Fibroblast of upper back skin (primary cell): ENCODE measurements around the gene CD46.

Experiments
- DNase-seq: peaks from one replicate; pipeline ENCODE4 v3.0.0-alpha.2; 2013

CD46 gene

DNA sequence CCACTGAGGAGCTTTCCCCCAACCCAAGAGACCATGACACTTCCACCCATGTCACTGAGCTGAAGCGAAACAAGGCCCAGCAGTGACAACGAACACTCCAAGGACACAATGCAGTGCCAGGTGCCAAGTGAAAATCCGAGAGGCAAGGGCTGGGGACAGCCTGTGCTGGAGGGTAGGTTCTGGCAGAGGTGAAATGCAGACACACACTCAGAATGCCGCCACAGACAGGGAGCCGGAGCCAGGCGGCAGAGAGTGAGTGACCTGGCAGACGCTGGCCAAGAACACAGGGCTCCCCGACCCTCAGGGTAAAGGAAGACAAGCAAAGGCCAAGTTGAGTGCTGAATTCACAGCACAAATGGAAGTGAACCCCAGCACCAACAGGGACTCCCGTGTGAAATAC lies 78.9 kb downstream of the CD46 start:
- no peak for DNase-seq

DNA sequence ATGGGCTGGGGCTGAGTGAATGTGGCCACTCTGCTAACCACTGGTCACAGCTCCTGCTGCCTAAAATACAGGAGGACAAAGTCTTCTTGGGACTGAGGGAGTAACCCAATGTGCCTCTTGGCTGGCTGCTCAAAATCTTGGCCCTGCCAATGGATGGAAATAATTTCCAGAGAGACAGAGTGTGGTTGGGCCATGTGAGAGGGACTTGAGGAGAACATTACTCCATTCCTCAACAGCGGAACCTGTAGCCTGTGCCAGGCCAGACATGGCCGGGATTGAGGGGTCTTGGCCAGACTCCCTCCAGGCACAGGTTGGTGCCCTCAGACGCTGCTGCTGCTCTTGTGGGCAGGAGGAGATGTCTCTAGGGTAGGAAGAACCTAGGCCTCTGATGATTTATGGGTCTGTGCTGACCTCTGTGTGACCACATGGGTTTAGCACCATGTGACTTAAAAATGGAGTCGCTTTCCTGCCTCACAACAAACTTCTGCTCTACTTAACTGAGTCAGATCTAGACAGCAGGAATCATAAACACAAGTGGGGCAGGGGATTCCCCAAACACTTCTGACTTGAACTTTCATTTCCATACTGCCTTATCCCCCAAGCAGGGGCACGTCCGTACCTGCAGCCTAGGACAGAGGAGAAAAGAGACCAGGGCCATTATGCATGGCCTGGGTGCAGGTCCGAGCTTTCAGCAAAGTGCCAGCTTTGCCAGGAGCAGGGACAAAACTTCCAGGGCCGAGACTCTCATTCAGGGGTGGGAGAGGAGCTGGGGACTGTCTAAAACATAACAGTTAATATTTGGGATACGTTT lies 79.9 kb downstream of the CD46 start:
- DNase-seq, result no peak

DNA sequence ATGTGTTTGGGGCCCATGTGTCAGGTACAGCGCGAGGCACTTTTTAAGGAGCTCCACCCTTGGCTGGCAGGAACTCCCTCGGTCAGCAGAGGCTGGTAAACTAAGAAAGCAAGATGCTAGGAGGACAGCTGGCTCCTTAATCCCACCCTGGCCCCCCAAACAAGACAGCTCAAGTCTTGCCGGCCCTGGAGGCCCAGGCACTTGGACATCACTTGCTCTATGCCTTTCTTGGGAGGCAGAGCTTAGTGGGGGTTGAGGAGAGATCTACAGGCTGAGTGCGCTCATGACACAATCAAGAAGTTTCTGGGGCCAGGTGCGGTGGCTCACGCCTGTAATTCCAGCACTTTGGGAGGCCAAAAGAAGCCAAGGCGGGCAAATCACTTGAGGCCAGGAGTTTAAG lies 80.9 kb downstream of the CD46 start:
- no peak for DNase-seq

DNA sequence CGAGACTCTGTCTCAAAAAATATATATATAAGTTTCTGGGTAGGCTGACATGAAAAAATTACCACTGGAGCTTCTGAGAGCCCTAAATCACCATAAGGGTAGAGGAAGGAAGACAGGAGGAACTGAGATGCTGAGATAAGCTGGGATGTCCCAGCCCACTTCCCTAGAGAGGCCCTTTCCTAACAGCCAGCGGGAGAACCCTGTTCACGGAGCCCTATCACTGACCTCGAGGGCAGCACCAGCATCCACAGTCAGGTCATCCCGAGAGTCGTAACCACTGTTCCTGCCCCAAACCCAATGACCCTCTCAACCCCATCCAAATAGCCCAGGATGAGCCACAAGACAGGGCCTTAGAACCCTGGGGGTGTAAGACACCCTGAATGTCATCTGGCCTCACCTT lies 81.5 kb downstream of the CD46 start:
- no peak for DNase-seq

DNA sequence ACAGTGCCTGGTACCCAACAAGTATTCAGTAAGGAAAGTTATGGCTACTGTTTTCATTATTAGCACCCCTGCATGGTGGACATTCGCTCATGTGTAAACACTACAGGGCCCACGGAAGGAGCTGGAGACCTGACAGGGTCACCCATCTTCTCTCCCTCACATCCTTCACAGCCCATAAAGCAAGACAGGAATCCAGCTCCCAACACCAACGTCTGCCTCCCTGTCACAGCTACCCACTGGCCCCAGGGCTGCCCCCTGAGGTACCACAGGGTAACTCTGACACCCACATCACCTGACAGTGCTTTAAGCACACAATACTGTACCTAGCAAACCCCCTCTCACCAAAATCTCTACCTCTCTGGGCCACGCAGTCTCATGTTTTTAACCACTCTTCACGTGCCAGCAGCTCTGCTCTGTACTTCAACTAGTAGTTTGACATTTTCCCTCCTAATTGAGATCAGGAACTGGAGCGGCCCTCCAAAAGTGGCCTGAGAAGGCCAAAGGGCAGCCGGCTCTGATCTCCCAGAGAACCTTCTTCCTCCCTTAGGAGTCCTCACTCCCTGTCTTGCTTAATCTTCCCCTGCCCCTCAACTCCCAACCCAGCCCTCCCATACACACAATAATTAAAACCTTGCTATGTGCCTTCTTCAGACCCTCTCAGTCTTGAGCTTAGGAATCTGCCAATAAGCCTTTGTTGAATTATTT lies 82.3 kb downstream of the CD46 start:
- DNase-seq, result no peak

DNA sequence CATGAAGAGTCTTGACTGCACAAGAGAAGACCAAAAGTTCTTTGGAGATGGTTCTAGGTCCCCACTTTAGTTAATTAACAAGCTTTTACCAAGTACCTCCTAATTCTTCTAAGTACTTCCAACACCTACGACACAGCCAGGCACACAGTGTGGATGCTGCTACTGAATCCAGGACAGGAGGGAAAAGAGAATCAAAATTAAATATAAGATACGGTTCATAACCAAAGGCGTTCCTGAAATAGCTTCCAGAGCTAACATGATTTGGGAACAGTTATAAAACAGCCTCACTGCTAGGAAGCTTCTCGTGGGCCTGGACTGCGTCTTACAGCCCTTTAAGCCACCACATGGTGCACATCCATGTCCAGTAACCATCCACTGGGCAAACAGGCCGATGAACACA lies 84.1 kb downstream of the CD46 start:
- no peak for DNase-seq

DNA sequence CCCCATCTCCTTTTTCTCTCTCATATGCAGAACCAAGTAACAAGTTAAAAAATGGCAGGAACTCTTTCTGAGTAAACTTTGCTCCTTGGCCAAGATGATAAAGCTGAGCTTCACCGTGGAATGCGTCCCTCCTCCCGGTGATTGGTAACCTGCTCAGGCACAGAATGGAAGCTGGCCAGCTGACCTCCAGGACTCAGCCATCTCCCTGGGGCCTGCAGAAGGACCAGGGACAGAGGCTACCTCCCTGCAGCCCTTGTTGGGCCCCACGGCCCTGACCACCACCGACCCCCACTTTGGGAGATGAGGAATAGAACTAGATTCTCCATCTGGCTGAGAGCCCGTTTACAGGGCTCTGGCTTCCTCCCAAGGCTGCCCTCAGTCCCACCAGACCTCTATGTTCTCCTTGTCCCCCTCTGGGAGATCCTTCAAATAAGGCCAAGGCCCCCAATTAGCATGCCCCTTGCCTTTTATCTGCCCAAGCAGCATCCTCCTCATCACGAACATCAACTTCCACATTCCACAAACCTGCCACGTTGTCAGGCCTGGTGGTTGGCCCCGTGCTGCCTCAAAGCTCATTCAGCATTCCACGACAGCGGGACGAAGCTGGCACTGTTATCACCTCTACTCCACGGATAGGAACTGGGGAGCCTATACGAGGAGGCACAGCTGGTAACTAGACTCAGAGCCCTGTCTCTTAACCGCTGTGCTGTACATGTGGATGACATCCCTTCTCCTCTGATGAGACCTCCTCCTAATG lies 84.9 kb downstream of the CD46 start:
- DNase-seq, result no peak

DNA sequence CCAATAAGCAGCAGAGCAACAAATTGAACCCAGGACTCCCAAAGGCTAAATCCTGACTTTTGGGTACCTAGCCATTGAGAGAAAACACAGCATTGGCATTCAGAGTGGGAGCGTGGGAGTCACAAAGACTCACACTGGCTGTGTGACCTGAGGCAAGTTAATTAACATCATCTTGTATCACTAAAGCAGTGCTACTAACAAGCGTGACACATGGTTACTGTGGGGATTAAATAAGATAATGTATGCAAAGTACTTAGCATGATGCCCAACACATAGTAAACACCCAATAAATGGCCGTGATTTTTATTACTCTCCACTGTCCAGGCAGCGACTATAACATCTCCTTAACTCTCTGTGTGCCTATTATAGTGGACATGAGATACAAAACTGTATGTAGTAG lies 85.8 kb downstream of the CD46 start:
- no peak for DNase-seq

DNA sequence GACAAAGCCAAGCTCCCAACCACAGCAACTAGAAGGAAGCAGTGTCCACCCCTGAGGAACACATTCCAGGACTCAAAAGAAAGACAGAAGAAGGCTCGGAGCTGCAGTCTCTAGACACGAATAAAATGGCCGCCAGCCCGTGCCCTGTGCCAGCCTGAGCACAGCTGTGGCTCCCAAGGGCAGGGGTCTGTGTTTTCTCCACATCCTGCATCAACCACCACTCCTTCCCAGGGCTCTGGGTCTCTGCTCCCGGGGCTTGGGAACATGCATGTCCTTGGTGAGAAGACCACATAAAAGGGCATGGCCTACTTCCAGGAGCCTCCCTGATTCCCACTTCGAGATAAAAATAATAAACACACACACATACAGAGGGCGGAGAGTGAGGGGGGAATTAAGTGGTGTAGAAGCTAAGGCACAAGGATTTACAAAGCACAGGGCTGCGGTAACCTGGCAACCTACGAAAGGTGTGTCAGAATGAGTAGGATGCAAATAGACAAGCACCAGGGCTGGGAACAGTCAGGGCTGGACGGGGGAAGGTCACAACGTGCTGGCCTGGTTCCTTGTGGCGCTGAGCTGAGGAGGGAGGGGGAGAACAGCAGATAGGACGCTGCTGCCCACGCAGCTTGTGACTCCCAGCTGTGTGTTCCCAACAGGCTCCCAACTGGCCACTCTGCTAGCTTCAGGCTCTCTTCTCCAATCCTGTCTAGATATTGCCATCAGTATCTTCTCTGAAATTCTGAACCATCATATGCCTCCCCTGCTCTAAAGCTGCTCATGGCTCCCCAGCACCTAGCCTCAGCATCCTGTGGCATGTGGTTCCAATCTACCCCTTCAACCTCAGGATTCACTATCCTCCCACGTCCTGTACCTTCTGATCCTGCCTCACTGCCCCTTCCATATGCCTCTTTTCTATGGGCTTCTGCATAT lies 86.6 kb downstream of the CD46 start:
- no peak for DNase-seq

DNA sequence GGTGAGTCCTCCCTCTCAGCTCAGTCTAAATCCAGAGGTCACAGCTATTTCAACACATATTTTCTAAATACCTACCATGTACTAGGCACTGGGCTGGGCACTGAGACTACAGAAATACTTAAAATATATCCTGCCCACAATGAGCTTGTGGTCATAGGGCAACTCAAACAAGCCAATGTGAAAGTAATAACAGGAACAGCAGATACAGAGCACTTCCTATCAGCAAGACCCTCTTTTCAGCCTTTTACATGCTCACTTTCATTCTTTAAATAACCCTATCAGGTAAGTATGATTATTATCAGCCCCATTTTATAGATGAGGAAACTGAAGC lies 87.2 kb downstream of the CD46 start:
- no peak for DNase-seq

DNA sequence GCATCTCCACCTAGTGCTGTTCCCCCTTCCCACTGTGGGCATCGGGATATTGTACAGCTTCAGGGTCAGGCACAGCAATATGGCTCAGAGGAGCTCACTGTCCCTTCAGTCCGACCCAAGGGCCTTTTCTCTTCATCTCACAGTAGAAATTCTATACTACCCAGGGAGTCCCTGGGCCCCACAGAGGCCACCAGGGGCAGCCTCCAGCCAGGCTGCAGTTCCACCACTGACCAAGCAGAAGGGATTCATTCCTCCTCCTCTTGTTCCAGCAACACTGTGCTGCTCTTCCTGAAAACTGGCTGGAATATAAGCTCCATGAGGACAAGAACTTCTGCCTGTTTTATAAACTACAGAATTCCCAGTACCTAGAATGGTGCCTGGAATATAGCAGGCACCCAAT lies 88.5 kb downstream of the CD46 start:
- DNase-seq, result no peak

DNA sequence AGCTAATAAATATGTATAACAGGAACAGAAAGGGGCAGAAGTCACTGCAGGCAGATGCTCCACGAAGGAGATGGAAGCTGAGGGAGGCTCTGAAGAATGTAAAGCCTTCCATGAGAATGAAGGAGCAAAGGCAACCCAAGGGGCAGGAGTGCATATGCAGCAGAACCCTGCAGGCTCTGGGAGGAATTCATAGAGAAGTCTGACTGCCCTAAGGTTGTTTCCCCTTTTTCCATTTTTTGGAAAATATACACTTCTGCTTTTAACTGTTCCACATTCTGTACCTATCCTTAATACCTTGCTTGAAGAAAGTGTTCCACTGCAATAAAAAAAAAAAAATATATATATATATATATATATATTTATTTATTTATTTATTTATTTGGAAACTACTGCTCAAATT lies 89.4 kb downstream of the CD46 start:
- no peak for DNase-seq

DNA sequence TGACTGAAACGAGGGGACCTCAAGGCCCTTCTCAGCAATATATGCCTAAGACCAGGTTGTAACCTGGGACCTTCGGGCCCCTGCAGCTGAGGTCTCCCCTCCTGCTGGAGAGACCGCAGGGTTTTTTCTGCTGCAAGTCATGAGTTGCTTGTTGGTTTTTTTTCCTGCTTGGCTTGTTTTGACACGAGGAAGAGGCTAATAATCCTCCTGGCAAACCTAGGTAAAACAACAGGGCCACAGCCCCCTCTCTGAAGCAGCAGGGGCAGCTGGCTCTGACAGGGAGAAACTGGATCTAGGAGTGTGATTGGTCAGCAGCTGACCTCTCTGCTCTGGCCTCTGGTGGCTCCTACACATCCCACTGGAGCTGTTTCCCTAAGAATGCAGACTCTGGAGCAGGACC lies 90.0 kb downstream of the CD46 start:
- DNase-seq, result no peak

DNA sequence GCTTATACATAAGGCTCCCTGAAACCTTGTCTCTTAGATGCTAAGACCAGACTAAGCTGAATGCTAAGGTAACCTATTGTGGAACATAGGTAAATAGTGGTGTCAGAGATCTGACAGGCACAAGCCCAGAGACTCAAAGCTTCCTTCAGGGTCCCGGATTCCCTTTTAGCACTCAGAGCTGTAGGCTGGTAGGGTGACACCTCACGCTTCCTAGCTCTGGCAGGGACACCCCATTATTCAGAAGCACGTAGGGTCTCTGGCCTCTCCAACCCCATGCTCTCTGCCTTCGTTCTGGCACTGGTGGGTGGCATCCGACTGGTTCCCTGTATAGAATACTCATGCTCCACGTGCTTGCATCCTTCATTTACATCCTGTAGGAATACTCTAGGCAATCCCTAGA lies 90.7 kb downstream of the CD46 start:
- DNase-seq, result no peak

DNA sequence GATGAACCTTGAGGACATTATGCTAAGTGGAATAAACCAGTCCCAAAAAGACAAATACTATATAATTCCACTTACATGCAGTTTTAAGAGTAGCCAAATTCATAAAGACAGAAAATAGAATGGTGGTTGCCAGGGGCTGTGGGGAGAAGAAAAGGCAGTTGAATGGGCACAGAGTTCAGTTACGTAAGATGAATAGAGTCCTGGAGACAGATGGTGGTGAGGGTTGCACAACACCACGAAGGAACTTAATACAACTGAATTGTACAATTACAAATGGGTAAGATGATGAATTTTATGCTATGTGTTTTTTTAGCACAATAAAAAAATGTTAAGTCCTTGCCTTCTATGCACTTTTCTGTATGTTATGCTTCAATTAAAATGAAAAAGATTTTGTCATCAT lies 92.5 kb downstream of the CD46 start:
- DNase-seq, result no peak
